Skeletal muscle satellite cell (primary cell): ENCODE results near the gene MGAT4A.

Source experiments
- H3K27me3 ChIP-seq: 2 replicates; pipeline ENCODE4 v1.7.0; 2013; ENCODE audit warnings: low read length; ENCODE audit not compliant: control insufficient read depth, insufficient read depth
- H3K36me3 ChIP-seq: 2 replicates; pipeline ENCODE4 v1.7.0; 2013; ENCODE audit warnings: mild to moderate bottlenecking, control low read depth, low read length; ENCODE audit not compliant: insufficient read depth
- H3K4me1 ChIP-seq: 2 replicates; pipeline ENCODE4 v1.7.0; 2013; ENCODE audit warnings: low read length; ENCODE audit not compliant: control insufficient read depth, insufficient read depth
- H3K4me2 ChIP-seq: 2 replicates; pipeline ENCODE4 v1.7.0; 2013; ENCODE audit warnings: mild to moderate bottlenecking, low read length
- H3K4me3 ChIP-seq: 2 replicates; pipeline ENCODE4 v1.7.0; 2013; ENCODE audit warnings: low read length
- H3K9ac ChIP-seq: 2 replicates; pipeline ENCODE4 v1.7.0; 2013; ENCODE audit warnings: mild to moderate bottlenecking, low read depth, low read length, moderate library complexity
- H3K9me3 ChIP-seq: replicated peaks from 2 replicates; pipeline ENCODE4 v1.7.0; 2013; ENCODE audit warnings: mild to moderate bottlenecking, control low read depth, low read length

Gene MGAT4A

GRCh38 chr2:98697651-98698337 is 33.1 kb downstream of the MGAT4A start:
- Histone ChIP-seq H3K4me2 (no peak overlapping the region), H3K4me3 (no peak overlapping the region), H3K36me3 (no peaks in the 10 kb centered on the region), H3K9ac (no peak overlapping the region), H3K9me3 (no peaks in the 10 kb centered on the region), H3K27me3 (no peaks in the 10 kb centered on the region), H3K4me1 (peaks cover 12% of the 10 kb centered on the region)

GRCh38 chr2:98696200-98696599 is 34.7 kb downstream of the MGAT4A start:
- Histone ChIP-seq H3K27me3 (no peaks in the 10 kb centered on the region), H3K9ac (no peak overlapping the region), H3K9me3 (no peaks in the 10 kb centered on the region), H3K4me2 (no peak overlapping the region), H3K36me3 (no peaks in the 10 kb centered on the region), H3K4me1 (peaks cover 4% of the 10 kb centered on the region), H3K4me3 (no peak overlapping the region)

- Histone ChIP-seq H3K4me2 (no peak overlapping the region), H3K27me3 (no peaks in the 10 kb centered on the region), H3K36me3 (no peaks in the 10 kb centered on the region), H3K9ac (no peak overlapping the region), H3K9me3 (no peaks in the 10 kb centered on the region), H3K4me3 (no peak overlapping the region), H3K4me1 (no peaks in the 10 kb centered on the region)
Observed at GRCh38 chr2:98695255-98695654, 35.7 kb downstream of the MGAT4A start.

- Histone ChIP-seq H3K9me3 (no peaks in the 10 kb centered on the region), H3K4me3 (no peak overlapping the region), H3K9ac (no peak overlapping the region), H3K36me3 (no peaks in the 10 kb centered on the region), H3K4me1 (no peaks in the 10 kb centered on the region), H3K27me3 (peaks cover 6% of the 10 kb centered on the region), H3K4me2 (no peak overlapping the region)
Observed at GRCh38 chr2:98693477-98693876, 37.5 kb downstream of the MGAT4A start.

- H3K4me2 ChIP-seq, result no peak overlapping the region
- H3K4me1 ChIP-seq, result no peaks in the 10 kb centered on the region
- H3K36me3 ChIP-seq, result no peaks in the 10 kb centered on the region
- H3K4me3 ChIP-seq, result no peak overlapping the region
- no peaks in the 10 kb centered on the region for H3K9me3 ChIP-seq
- peaks cover 6% of the 10 kb centered on the region for H3K27me3 ChIP-seq
- no peak overlapping the region for H3K9ac ChIP-seq
Observed at GRCh38 chr2:98692090-98693054, 38.6 kb downstream of the MGAT4A start.

- H3K27me3 ChIP-seq, result peaks cover 6% of the 10 kb centered on the region
- no peak overlapping the region for H3K4me3 ChIP-seq
- no peak overlapping the region for H3K9ac ChIP-seq
- no peaks in the 10 kb centered on the region for H3K36me3 ChIP-seq
- H3K4me1 ChIP-seq, result no peaks in the 10 kb centered on the region
- H3K9me3 ChIP-seq, result no peaks in the 10 kb centered on the region
- no peak overlapping the region for H3K4me2 ChIP-seq
Observed at GRCh38 chr2:98691303-98691702, 39.6 kb downstream of the MGAT4A start.

- no peak overlapping the region for H3K9ac ChIP-seq
- no peaks in the 10 kb centered on the region for H3K36me3 ChIP-seq
- H3K4me3 ChIP-seq, result no peak overlapping the region
- H3K4me2 ChIP-seq, result no peak overlapping the region
- H3K27me3 ChIP-seq, result peaks cover 8% of the 10 kb centered on the region
- no peaks in the 10 kb centered on the region for H3K9me3 ChIP-seq
- H3K4me1 ChIP-seq, result no peaks in the 10 kb centered on the region
Observed at GRCh38 chr2:98685930-98686887, 44.7 kb downstream of the MGAT4A start.

- H3K4me3 ChIP-seq, result no peak overlapping the region
- no peak overlapping the region for H3K9ac ChIP-seq
- H3K9me3 ChIP-seq, result no peaks in the 10 kb centered on the region
- H3K27me3 ChIP-seq, result peaks cover 2% of the 10 kb centered on the region
- no peak overlapping the region for H3K4me2 ChIP-seq
- H3K4me1 ChIP-seq, result no peaks in the 10 kb centered on the region
- no peaks in the 10 kb centered on the region for H3K36me3 ChIP-seq
Observed at GRCh38 chr2:98683728-98684127, 47.2 kb downstream of the MGAT4A start.

GRCh38 chr2:98676742-98677141 is 54.2 kb downstream of the MGAT4A start:
- Histone ChIP-seq H3K36me3 (no peaks in the 10 kb centered on the region), H3K9me3 (no peaks in the 10 kb centered on the region), H3K4me3 (no peak overlapping the region), H3K9ac (no peak overlapping the region), H3K27me3 (no peaks in the 10 kb centered on the region), H3K4me2 (no peak overlapping the region), H3K4me1 (no peaks in the 10 kb centered on the region)

- no peaks in the 10 kb centered on the region for H3K27me3 ChIP-seq
- no peak overlapping the region for H3K4me3 ChIP-seq
- no peak overlapping the region for H3K4me2 ChIP-seq
- H3K9me3 ChIP-seq, result no peaks in the 10 kb centered on the region
- no peaks in the 10 kb centered on the region for H3K36me3 ChIP-seq
- H3K4me1 ChIP-seq, result no peaks in the 10 kb centered on the region
- no peak overlapping the region for H3K9ac ChIP-seq
Observed at GRCh38 chr2:98674233-98674964, 56.5 kb downstream of the MGAT4A start.
